OCI-LY3 (cell line): Measurements from ENCODE around the gene PTPRD.

Experiments used
- H2AFZ ChIP-seq: fragments of 200-600, 300-600 bp; shearing (Covaris generic); 2 replicates; pipeline ENCODE4 v1.6.0; 2014; ENCODE audit warnings: antibody characterized with exemption, low read depth, low read length
- H3K27ac ChIP-seq: fragments of 200-600, 300-600 bp; sonication (generic); 2 replicates; pipeline ENCODE4 v1.5.1; 2014; ENCODE audit warnings: mild to moderate bottlenecking, low read length, moderate library complexity, mixed read lengths
- H3K27me3 ChIP-seq: fragments of 200-600, 300-600 bp; sonication (generic); 2 replicates; pipeline ENCODE4 v1.6.1; 2014; ENCODE audit warnings: low read depth, low read length, mixed read lengths
- H3K36me3 ChIP-seq: fragments of 200-600, 300-600 bp; sonication (generic); replicated peaks from 2 replicates; pipeline ENCODE3; 2014; ENCODE audit warnings: low read depth, low read length, mixed read lengths
- H3K4me1 ChIP-seq: fragments of 300-600, 200-600 bp; sonication (generic); 2 replicates; pipeline ENCODE4 v1.6.1; 2014; ENCODE audit warnings: low read length, mixed read lengths
- H3K4me2 ChIP-seq: fragments of 200-600, 300-600 bp; sonication (generic); 2 replicates; pipeline ENCODE4 v1.6.1; 2014; ENCODE audit warnings: low read length, mixed read lengths
- H3K4me3 ChIP-seq: fragments of 300-600, 200-600 bp; sonication (generic); 2 replicates; pipeline ENCODE4 v1.5.1; 2014; ENCODE audit warnings: antibody characterized with exemption, mild to moderate bottlenecking, low read length, moderate library complexity
- H3K79me2 ChIP-seq: fragments of 300-600, 200-600 bp; shearing (Covaris generic); 2 replicates; pipeline ENCODE4 v1.6.1; 2014; ENCODE audit warnings: mild to moderate bottlenecking, low read length, mixed read lengths
- H3K9ac ChIP-seq: fragments of 300-600, 200-600 bp; shearing (Covaris generic); 2 replicates; pipeline ENCODE4 v1.6.0; 2014; ENCODE audit warnings: mild to moderate bottlenecking, low read length, moderate library complexity
- H3K9me3 ChIP-seq: fragments of 200-600, 300-600 bp; shearing (Covaris generic); 2 replicates; pipeline ENCODE4 v1.6.1; 2014; ENCODE audit warnings: low read length, mixed read lengths; ENCODE audit not compliant: insufficient read depth
- H4K20me1 ChIP-seq: fragments of 200-600, 300-600 bp; sonication (generic); 2 replicates; pipeline ENCODE4 v1.6.1; 2016; ENCODE audit warnings: low read length, mixed read lengths; ENCODE audit not compliant: insufficient read depth
- CTCF ChIP-seq: fragments of 200-600, 300-600 bp; sonication (generic); IDR thresholded peaks from 2 replicates; pipeline ENCODE4 v1.5.1; 2014; ENCODE audit warnings: antibody characterized with exemption, low read length, low read depth
- EZH2phosphoT487 ChIP-seq: fragments of 200-600 bp; shearing (Covaris generic); IDR thresholded peaks from 2 replicates; pipeline ENCODE4 v1.6.1; 2018; ENCODE audit warnings: antibody characterized with exemption, mixed run types, low read depth

PTPRD gene

GRCh38 chr9:8633784-8634183 lies 1979.0 kb downstream of the PTPRD start:
- no peaks in the 10 kb centered on the region for H3K27me3 ChIP-seq
- TF ChIP-seq CTCF, result no peak
- no peak for TF ChIP-seq EZH2phosphoT487
- H3K27ac ChIP-seq, result no peak overlapping the region
- H2AFZ ChIP-seq, result no peak overlapping the region
- no peaks in the 10 kb centered on the region for H3K4me1 ChIP-seq
- H3K79me2 ChIP-seq, result no peaks in the 10 kb centered on the region
- H3K9me3 ChIP-seq, result no peaks in the 10 kb centered on the region
- H3K9ac ChIP-seq, result no peak overlapping the region
- H3K4me3 ChIP-seq, result no peak overlapping the region
- H3K4me2 ChIP-seq, result no peak overlapping the region
- no peaks in the 10 kb centered on the region for H3K36me3 ChIP-seq
- H4K20me1 ChIP-seq, result no peaks in the 10 kb centered on the region

- TF ChIP-seq CTCF (no peak), EZH2phosphoT487 (no peak)
- Histone ChIP-seq H3K4me2 (no peak overlapping the region), H3K36me3 (no peaks in the 10 kb centered on the region), H3K9ac (no peak overlapping the region), H3K4me3 (no peak overlapping the region), H3K27ac (no peak overlapping the region), H3K27me3 (no peaks in the 10 kb centered on the region), H3K9me3 (no peaks in the 10 kb centered on the region), H2AFZ (no peak overlapping the region), H4K20me1 (no peaks in the 10 kb centered on the region), H3K79me2 (no peaks in the 10 kb centered on the region), H3K4me1 (no peaks in the 10 kb centered on the region)
Observed at GRCh38 chr9:8632493-8632892, 1980.3 kb downstream of the PTPRD start.

- no peak for TF ChIP-seq EZH2phosphoT487
- no peak for TF ChIP-seq CTCF
- Histone ChIP-seq H3K9ac (no peak overlapping the region), H4K20me1 (no peaks in the 10 kb centered on the region), H3K4me3 (no peak overlapping the region), H2AFZ (no peak overlapping the region), H3K79me2 (no peaks in the 10 kb centered on the region), H3K4me2 (no peak overlapping the region), H3K27me3 (no peaks in the 10 kb centered on the region), H3K9me3 (no peaks in the 10 kb centered on the region), H3K36me3 (no peaks in the 10 kb centered on the region), H3K27ac (no peak overlapping the region), H3K4me1 (no peaks in the 10 kb centered on the region)
Observed at GRCh38 chr9:8628791-8629190, 1984.0 kb downstream of the PTPRD start.

GRCh38 chr9:8627976-8628679 lies 1984.7 kb downstream of the PTPRD start:
- no peak overlapping the region for H3K27ac ChIP-seq

More at GRCh38 chr9:8627976-8628679, 1984.7 kb downstream of the PTPRD start:
- H3K9me3 ChIP-seq, result no peaks in the 10 kb centered on the region
- no peak overlapping the region for H3K4me2 ChIP-seq
- no peaks in the 10 kb centered on the region for H3K4me1 ChIP-seq
- no peaks in the 10 kb centered on the region for H4K20me1 ChIP-seq
- H3K4me3 ChIP-seq, result no peak overlapping the region
- no peaks in the 10 kb centered on the region for H3K27me3 ChIP-seq
- no peaks in the 10 kb centered on the region for H3K79me2 ChIP-seq
- TF ChIP-seq EZH2phosphoT487, result no peak
- no peak for TF ChIP-seq CTCF
- no peaks in the 10 kb centered on the region for H3K36me3 ChIP-seq
- no peak overlapping the region for H3K9ac ChIP-seq
- H2AFZ ChIP-seq, result no peak overlapping the region
